Left lung (tissue), 10 donors: ENCODE results near the gene SDHAF2. TPM values are rescaled to one million over a fixed set of nuclear protein-coding genes. Genes with fewer than 3 reads are reported as not detected.
A peak's percentile ranks its signal among the peaks of the same experiment; 100 is the strongest.

Source experiments
- ATAC-seq: fragments of 200-7000 bp; cut with Tn5 transposase; one replicate; pipeline ENCODE4 v1.9.1; 2020; ENCODE audit warnings: moderate library complexity
- DNase-seq, 4 donors: peaks; one replicate each; pipeline ENCODE4 v3.0.0-alpha.2; 2013 to 2020
- H3K27ac ChIP-seq, 2 donors: fragments of 200-600 bp; sonication (generic) in 1 of 2; one replicate each; pipeline versions ENCODE4 v1.5.0 to v1.8.0; 2020 to 2021
- H3K27me3 ChIP-seq, 2 donors: fragments of 200-600 bp; sonication (generic) in 1 of 2; one replicate each; pipeline versions ENCODE4 v1.5.0 to v1.8.0; 2020 to 2021
- H3K36me3 ChIP-seq, 2 donors: fragments of 200-600 bp; sonication (generic) in 1 of 2; one replicate each; pipeline versions ENCODE4 v1.5.0 to v1.8.0; 2020 to 2021
- H3K4me1 ChIP-seq, 2 donors: fragments of 200-600 bp; one replicate each; pipeline ENCODE4 v1.8.0; 2021
- H3K4me3 ChIP-seq, 2 donors: fragments of 200-600 bp; sonication (generic) in 1 of 2; one replicate each; pipeline versions ENCODE4 v1.5.0 to v1.8.0; 2020 to 2021; ENCODE audit warnings: mild to moderate bottlenecking in 1 of 2
- H3K9me3 ChIP-seq, 2 donors: fragments of 200-600 bp; sonication (generic) in 1 of 2; one replicate each; pipeline versions ENCODE4 v1.5.0 to v1.8.0; 2020 to 2021
- intact Hi-C, 2 donors: fragments of 100-400 bp; cut with DNase I; formaldehyde crosslinking; loops; one replicate each; pipeline versions ENCODE4 v1.11.2 to v1.14.2; 2022
- polyA plus RNA-seq, 6 donors: library from polyadenylated mRNA; unstranded; fragments of 120-200 nt; gene quantifications; one replicate each; pipeline ENCODE4 v1.2.1, GENCODE V29; 2013; ENCODE audit not compliant: insufficient read length in 6 of 6
- total RNA-seq, 2 donors: library from RNA; stranded (reverse); fragmentation: NEBNext Ultra II Directional; extraction: Animal tissue kit (Norgen Biotek cat#: 25700); gene quantifications; one replicate each; pipeline ENCODE4 v1.2.1, GENCODE V29; 2021
- TF ChIP-seq, protein P1 (sequence below), 2 donors: fragments of 200-600 bp; sonication (generic) in 1 of 2; IDR thresholded peaks; one replicate each; pipeline versions ENCODE4 v1.5.0 to v1.8.0; 2021; ENCODE audit warnings: antibody characterized with exemption in 2 of 2
- donor health status: DM: no; HTN: yes; CAD: no.
- donor health status: DM: no; HTN: no; CAD: no.

The SDHAF2 gene
- total and polyA plus RNA-seq, 8 donors: 32.1 to 48.9 (median 41.3) TPM

DNA sequence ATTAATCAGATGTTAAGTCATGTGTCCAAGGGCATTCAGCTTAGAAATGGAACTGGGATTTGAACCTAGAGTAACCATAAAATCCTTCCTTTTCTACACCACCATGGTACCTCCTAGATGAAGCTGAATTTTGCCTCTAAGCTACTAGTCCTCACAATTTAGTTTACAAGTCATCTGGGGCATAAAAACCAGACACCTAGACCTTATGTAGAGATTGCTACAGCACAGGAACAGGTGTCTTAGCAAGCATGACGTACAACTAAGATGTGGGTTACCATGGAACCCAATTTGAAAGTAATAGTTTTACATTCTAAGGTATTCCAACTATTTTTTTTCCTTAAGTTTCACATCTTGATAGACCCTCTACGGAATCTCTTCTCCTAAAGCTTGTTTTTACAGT is 28.4 kb upstream of the SDHAF2 start:
- Histone ChIP-seq H3K27ac (no peak overlapping the region), H3K9me3 (no peaks in the 10 kb centered on the region), H3K4me1 (no peaks in the 10 kb centered on the region), H3K4me3 (no peak overlapping the region), H3K36me3 (peaks cover 0 to 88% of the 10 kb centered on the region in 2 donors), H3K27me3 (no peaks in the 10 kb centered on the region)
- no peak for DNase-seq
- intact Hi-C loops: no loop called here
- TF ChIP-seq, protein P1, sequence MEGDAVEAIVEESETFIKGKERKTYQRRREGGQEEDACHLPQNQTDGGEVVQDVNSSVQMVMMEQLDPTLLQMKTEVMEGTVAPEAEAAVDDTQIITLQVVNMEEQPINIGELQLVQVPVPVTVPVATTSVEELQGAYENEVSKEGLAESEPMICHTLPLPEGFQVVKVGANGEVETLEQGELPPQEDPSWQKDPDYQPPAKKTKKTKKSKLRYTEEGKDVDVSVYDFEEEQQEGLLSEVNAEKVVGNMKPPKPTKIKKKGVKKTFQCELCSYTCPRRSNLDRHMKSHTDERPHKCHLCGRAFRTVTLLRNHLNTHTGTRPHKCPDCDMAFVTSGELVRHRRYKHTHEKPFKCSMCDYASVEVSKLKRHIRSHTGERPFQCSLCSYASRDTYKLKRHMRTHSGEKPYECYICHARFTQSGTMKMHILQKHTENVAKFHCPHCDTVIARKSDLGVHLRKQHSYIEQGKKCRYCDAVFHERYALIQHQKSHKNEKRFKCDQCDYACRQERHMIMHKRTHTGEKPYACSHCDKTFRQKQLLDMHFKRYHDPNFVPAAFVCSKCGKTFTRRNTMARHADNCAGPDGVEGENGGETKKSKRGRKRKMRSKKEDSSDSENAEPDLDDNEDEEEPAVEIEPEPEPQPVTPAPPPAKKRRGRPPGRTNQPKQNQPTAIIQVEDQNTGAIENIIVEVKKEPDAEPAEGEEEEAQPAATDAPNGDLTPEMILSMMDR (IDR thresholded peaks at IDR 0.05): no peak
- no peak for ATAC-seq

DNA sequence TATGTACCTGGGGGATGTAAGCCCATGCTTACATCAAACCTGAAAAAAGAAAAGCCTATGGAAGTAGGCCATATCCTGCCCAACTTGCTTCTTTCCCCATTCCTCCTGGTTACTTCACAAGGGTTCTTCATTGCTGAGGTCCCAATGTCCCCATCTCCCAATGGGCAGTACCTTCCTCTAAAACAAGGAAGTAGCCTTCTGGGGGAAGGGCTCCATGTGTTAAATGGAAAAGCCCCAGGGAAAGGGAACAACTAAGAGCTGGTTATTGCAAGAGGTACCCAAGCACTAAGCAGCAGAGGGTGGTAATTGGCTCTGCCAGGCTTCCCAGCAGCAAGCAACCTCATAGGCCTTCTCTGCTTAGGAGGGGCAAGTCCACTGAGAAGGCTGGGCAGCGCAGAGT is 26.3 kb upstream of the SDHAF2 start:
- intact Hi-C loops: no loop called here
- peak overlapping the region in 1 of 2 donors; percentile 4 for H3K27ac ChIP-seq
- peaks cover 3 to 88% of the 10 kb centered on the region in 2 donors for H3K36me3 ChIP-seq
- H3K27me3 ChIP-seq: no peaks in the 10 kb centered on the region
- TF ChIP-seq, protein P1 (IDR thresholded peaks at IDR 0.05): no peak
- no peak for DNase-seq
- no peak for ATAC-seq
- H3K4me1 ChIP-seq: no peaks in the 10 kb centered on the region
- H3K9me3 ChIP-seq: no peaks in the 10 kb centered on the region
- no peak overlapping the region for H3K4me3 ChIP-seq

DNA sequence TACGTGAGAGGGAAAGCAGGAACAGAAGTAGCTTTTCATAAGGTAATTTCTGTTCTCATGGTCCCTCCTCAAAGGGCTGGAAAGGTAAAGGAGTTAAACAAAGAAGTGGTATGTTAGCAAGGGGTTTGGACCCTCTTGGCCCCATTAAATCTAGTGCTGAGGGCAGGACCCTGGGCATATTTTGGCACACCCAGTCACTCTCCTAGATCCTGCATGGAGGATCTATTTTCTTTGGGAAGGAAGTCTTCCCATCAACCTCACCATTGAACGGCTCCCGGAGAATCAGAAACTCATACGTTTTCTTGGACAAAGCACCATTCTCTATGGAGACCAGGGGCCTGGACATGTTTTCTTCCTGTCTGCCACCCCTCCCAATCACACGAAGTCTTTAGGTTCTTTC is 25.8 kb upstream of the SDHAF2 start:
- H3K4me3 ChIP-seq: no peak overlapping the region
- ATAC-seq: no peak
- no peaks in the 10 kb centered on the region for H3K9me3 ChIP-seq
- DNase-seq: no peak
- no peak overlapping the region for H3K27ac ChIP-seq
- H3K36me3 ChIP-seq: peaks cover 4 to 88% of the 10 kb centered on the region in 2 donors
- H3K4me1 ChIP-seq: no peaks in the 10 kb centered on the region
- H3K27me3 ChIP-seq: no peaks in the 10 kb centered on the region
- intact Hi-C loops: no loop called here
- TF ChIP-seq, protein P1 (IDR thresholded peaks at IDR 0.05): no peak

DNA sequence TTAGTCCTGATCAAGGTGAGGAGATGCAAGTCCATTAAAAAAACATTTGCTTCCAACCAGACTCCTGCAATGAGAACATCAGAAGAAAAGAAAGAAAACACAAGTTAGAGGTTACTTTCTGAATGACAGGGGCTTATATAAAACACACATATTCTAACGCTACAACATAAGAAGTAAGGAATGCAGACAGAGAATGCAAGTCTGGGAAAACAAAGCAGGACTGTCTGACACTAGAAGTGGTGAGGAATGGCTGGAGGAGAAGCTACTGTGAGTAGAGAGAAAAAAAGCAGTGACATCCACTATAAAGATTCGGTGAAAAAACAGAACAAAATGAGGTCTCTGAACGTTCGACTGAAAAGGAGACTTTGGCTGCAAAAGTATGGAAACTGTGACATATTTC is 25.3 kb upstream of the SDHAF2 start:
- intact Hi-C loops: no loop called here
- DNase-seq (no peak), ATAC-seq (no peak)
- H3K27ac ChIP-seq: no peak overlapping the region
- peaks cover 4 to 92% of the 10 kb centered on the region in 2 donors for H3K36me3 ChIP-seq
- H3K27me3 ChIP-seq: no peaks in the 10 kb centered on the region
- no peaks in the 10 kb centered on the region for H3K4me1 ChIP-seq
- TF ChIP-seq, protein P1 (IDR thresholded peaks at IDR 0.05): no peak
- H3K4me3 ChIP-seq: no peak overlapping the region
- no peaks in the 10 kb centered on the region for H3K9me3 ChIP-seq

DNA sequence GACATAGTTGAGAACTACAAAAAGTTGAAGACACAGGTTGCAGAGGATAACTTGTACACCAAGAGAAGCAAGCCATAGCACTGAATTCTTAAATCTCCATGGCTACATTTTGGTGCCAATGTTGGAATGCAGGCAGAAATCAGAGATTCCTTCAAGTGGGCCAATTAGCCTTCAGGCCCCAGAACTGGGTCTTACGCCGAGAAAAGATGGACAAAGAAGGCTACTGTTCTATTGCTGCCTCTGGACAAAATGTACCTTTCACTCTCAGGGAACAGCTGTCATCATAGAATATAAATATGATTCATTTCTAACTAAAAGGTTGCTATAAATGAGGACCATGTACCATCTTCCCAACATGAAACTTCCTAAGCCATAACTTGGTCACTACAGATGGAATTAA is 23.9 kb upstream of the SDHAF2 start:
- H3K4me3 ChIP-seq: no peak overlapping the region
- intact Hi-C loops: no loop called here
- ATAC-seq (no peak), DNase-seq (no peak)
- TF ChIP-seq, protein P1 (IDR thresholded peaks at IDR 0.05): no peak
- H3K4me1 ChIP-seq: no peaks in the 10 kb centered on the region
- H3K9me3 ChIP-seq: no peaks in the 10 kb centered on the region
- peaks cover 4 to 96% of the 10 kb centered on the region in 2 donors for H3K36me3 ChIP-seq
- H3K27ac ChIP-seq: no peak overlapping the region
- H3K27me3 ChIP-seq: no peaks in the 10 kb centered on the region
